ENCODE measurements around the gene CSPG4. TPM values are rescaled to one million over a fixed set of nuclear protein-coding genes. Genes with fewer than 3 reads are reported as not detected.

The CSPG4 gene
- total and polyA plus RNA-seq, 2 donors (not counting 1 experiment from before 2014, with no cell fraction given), result 0.03 to 0.15 TPM

DNA sequence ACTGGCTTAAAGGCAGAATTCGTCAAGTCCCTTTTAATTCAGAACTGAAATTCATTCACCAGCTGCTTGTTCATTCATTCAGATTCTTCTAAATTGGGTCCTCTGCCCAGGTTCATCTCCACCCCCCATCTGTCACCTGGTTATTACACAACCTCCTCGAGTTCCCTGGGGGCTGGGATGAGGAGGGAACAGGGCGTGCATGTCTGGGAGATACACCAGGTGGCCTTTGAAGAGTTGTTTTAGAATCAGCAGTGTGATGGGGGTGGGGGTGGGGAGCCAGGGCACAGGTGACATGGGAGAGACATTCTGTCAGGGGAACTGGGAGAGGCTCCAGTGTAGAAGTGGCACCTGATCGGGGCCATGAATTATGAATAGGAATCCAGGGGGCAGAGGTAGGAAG lies 56.7 kb downstream of the CSPG4 start:
- Mint-ChIP-seq H3K27me3 (peaks cover 13% of the 10 kb centered on the region), H3K9me3 (ENCODE audit: insufficient read depth) (no peaks in the 10 kb centered on the region), H3K4me1 (no peaks in the 10 kb centered on the region), H3K4me3 (no peak overlapping the region), H3K27ac (no peak overlapping the region)
- no peak overlapping the region for H3K4me3 ChIP-seq (ENCODE audit: control extremely low read depth in 1 of 5, extremely low read depth in 1 of 5, insufficient read depth in 1 of 5, low read depth in 2 of 5, low read length in 4 of 5)
- intact Hi-C loops (cut with micrococcal nuclease), result no loop called here
- H3K79me2 ChIP-seq (ENCODE audit: control insufficient read depth, insufficient read depth, low read length), result no peaks in the 10 kb centered on the region
- H3K27ac ChIP-seq (ENCODE audit: low read length in 2 of 2), result no peak overlapping the region
- H4K20me1 ChIP-seq (ENCODE audit: control insufficient read depth, insufficient read depth, low read length, poor library complexity, severe bottlenecking), result no peaks in the 10 kb centered on the region
- 80% methylated on average over 3 of the region's 4 CpGs for WGBS (ENCODE audit: insufficient coverage)
- H3K9ac ChIP-seq (ENCODE audit: low read length), result no peak overlapping the region
- H3K9me3 ChIP-seq (ENCODE audit: control extremely low read depth in 1 of 3, control insufficient read depth in 2 of 3, insufficient read depth in 1 of 3, low read length in 2 of 3), result no peaks in the 10 kb centered on the region
- no peak overlapping the region for H2AFZ ChIP-seq (ENCODE audit: insufficient read depth, low read depth, low read length, poor library complexity, severe bottlenecking)
- no peak overlapping the region for H3K4me2 ChIP-seq (replicated peaks; ENCODE audit: low read depth, low read length, poor library complexity, severe bottlenecking)
- H3K36me3 ChIP-seq (replicated peaks in 1 of 2; ENCODE audit: control extremely low read depth in 1 of 2, control insufficient read depth in 1 of 2, extremely low read depth in 1 of 2, insufficient read depth in 2 of 2, low read length in 1 of 2), result no peaks in the 10 kb centered on the region
- H3K27me3 ChIP-seq (replicated peaks in 1 of 4; ENCODE audit: control extremely low read depth in 1 of 4, control insufficient read depth in 3 of 4, insufficient read depth in 4 of 4, low read length in 3 of 4), result no peaks in the 10 kb centered on the region
- DNase-seq, result no peak
- ChIA-PET POLR2A (no interaction called here), CTCF (no interaction called here)
- ATAC-seq (ENCODE audit: low read depth), result no peak
- no peaks in the 10 kb centered on the region for H3K4me1 ChIP-seq (ENCODE audit: control insufficient read depth in 2 of 2, insufficient read depth in 2 of 2, low read length in 2 of 2)
- TF ChIP-seq, protein P1, sequence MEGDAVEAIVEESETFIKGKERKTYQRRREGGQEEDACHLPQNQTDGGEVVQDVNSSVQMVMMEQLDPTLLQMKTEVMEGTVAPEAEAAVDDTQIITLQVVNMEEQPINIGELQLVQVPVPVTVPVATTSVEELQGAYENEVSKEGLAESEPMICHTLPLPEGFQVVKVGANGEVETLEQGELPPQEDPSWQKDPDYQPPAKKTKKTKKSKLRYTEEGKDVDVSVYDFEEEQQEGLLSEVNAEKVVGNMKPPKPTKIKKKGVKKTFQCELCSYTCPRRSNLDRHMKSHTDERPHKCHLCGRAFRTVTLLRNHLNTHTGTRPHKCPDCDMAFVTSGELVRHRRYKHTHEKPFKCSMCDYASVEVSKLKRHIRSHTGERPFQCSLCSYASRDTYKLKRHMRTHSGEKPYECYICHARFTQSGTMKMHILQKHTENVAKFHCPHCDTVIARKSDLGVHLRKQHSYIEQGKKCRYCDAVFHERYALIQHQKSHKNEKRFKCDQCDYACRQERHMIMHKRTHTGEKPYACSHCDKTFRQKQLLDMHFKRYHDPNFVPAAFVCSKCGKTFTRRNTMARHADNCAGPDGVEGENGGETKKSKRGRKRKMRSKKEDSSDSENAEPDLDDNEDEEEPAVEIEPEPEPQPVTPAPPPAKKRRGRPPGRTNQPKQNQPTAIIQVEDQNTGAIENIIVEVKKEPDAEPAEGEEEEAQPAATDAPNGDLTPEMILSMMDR (IDR thresholded peaks at IDR 0.05), result no peak
- no peak for TF ChIP-seq EZH2 (IDR thresholded peaks at IDR 0.05; ENCODE audit: borderline replicate concordance, insufficient read depth, low read depth, low read length, poor library complexity, severe bottlenecking)

DNA sequence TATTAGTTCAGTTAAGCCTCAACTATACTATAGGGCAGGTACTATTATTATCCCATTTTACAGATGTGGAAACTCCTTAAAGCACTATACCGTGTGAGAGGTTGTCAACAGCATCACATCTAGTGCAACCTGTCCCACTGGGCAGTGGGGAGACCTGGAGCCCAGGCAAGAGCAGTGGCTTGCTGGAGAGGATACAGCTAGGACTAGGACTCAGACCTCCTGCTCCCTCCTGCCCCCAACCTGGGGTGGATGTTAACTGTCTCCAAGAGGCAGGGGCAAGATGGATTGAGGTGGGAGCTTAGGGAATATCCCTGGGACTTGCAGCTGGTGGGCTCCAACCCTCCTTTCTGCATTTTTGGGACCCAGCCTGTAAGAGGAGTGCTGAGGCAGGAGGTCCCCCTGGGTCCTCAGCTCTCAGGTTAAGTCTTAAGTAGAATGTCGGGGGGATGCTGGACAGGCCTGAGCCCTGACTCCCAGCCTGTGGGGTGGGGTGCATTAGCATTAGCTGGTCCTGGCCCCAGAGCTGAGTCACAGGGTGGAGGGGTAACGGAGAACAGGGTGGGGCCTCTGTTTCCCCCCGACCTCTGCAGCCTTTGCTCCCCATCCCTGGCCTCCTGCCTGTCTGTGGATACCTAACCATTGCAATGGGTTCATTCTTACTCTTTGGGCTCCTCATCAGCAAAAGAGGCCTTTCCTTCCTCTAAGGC lies 58.3 kb downstream of the CSPG4 start:
- ATAC-seq (ENCODE audit: low read depth), result no peak
- CTCF ChIA-PET, result no interaction called here
- no peaks in the 10 kb centered on the region for H3K36me3 ChIP-seq (replicated peaks in 1 of 2; ENCODE audit: control extremely low read depth in 1 of 2, control insufficient read depth in 1 of 2, extremely low read depth in 1 of 2, insufficient read depth in 2 of 2, low read length in 1 of 2)
- H3K27me3 Mint-ChIP-seq, result peaks cover 18% of the 10 kb centered on the region
- H4K20me1 ChIP-seq (ENCODE audit: control insufficient read depth, insufficient read depth, low read length, poor library complexity, severe bottlenecking), result no peaks in the 10 kb centered on the region
- H3K4me2 ChIP-seq (replicated peaks; ENCODE audit: low read depth, low read length, poor library complexity, severe bottlenecking), result no peak overlapping the region
- H3K9ac ChIP-seq (ENCODE audit: low read length), result no peak overlapping the region
- no peaks in the 10 kb centered on the region for H3K27me3 ChIP-seq (replicated peaks in 1 of 4; ENCODE audit: control extremely low read depth in 1 of 4, control insufficient read depth in 3 of 4, insufficient read depth in 4 of 4, low read length in 3 of 4)
- H3K9me3 ChIP-seq (ENCODE audit: control extremely low read depth in 1 of 3, control insufficient read depth in 2 of 3, insufficient read depth in 1 of 3, low read length in 2 of 3), result no peaks in the 10 kb centered on the region
- TF ChIP-seq EZH2 (IDR thresholded peaks at IDR 0.05; ENCODE audit: borderline replicate concordance, insufficient read depth, low read depth, low read length, poor library complexity, severe bottlenecking), result no peak
- TF ChIP-seq, protein P1 (IDR thresholded peaks at IDR 0.05), result no peak
- no peaks in the 10 kb centered on the region for H3K9me3 Mint-ChIP-seq (ENCODE audit: insufficient read depth)
- H3K4me3 Mint-ChIP-seq, result no peak overlapping the region
- H3K4me3 ChIP-seq (ENCODE audit: control extremely low read depth in 1 of 5, extremely low read depth in 1 of 5, insufficient read depth in 1 of 5, low read depth in 2 of 5, low read length in 4 of 5), result no peak overlapping the region
- no peak for DNase-seq
- no peaks in the 10 kb centered on the region for H3K79me2 ChIP-seq (ENCODE audit: control insufficient read depth, insufficient read depth, low read length)
- no peak overlapping the region for H3K27ac Mint-ChIP-seq
- no peak overlapping the region for H2AFZ ChIP-seq (ENCODE audit: insufficient read depth, low read depth, low read length, poor library complexity, severe bottlenecking)
- intact Hi-C loops (cut with micrococcal nuclease), result no loop called here
- H3K4me1 ChIP-seq (ENCODE audit: control insufficient read depth in 2 of 2, insufficient read depth in 2 of 2, low read length in 2 of 2), result no peaks in the 10 kb centered on the region
- 100% methylated on average over 3 of the region's 4 CpGs for WGBS (ENCODE audit: insufficient coverage)
- H3K27ac ChIP-seq (ENCODE audit: low read length in 2 of 2), result no peak overlapping the region
- POLR2A ChIA-PET, result interaction anchor here (0.6 kb wide), 1 partner anchor 89 kb away, joined by 4 read pairs; no protein-coding TSS in a partner anchor
- H3K4me1 Mint-ChIP-seq, result no peaks in the 10 kb centered on the region
